ENCODE results near the gene WDR90.
A peak's percentile ranks its signal among the peaks of the same experiment; 100 is the strongest.

WDR90 gene

DNA sequence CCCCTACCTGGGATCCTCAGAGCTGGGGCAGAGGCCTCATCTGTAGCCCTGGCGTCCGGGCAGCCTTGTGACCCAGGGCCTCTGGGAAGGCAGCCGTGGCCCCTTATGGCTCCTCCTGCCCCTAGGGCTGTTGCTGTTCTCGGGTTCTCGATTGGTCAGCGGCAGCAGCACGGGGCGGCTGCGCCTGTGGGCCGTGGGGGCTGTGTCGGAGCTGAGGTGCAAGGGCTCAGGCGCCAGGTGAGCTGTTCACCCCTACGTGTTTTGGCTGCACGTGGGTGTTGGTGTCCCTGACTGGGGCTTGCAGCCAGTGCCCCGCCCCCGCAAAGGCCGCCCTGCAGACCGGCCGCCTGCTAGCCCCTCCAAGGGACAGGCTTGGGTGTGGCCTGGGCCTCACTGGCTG, 12.9 kb downstream of the WDR90 start:
- no peak for DNase-seq

DNA sequence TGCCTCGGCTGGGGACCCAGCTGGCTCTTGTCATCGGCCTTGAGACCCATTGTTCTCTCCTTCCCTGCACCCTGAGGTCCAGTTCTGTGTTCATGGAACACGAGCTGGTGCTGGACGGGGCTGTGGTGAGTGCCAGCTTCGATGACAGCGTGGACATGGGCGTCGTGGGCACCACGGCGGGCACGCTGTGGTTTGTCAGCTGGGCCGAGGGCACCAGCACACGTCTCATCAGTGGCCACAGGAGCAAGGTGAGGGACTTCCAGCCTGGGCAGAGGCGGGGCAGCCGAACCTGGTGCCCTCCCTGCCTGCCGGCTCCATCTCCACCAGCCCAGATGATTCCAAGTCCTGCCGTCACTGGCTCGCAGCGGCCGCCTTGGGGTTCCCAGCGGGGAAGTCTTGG, 13.4 kb downstream of the WDR90 start:
- DNase-seq = no peak

DNA sequence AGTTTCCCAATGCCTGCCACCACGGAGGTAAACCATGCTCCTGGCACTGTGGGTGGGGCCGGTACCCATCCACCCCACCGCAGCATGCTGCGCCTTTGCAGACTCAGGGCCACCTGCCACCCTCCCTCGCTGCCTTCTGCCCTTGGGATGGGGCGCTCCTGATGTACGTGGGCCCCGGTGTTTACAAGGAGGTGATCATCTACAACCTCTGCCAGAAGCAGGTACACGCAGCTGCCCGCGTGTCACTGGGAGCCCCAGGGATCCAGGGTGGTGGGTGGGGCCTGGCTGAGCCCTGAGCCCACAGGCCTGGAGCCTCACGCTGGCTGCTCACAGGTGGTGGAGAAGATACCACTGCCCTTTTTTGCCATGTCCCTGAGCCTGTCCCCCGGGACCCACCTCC, 17.4 kb downstream of the WDR90 start:
- no peak for DNase-seq

DNA sequence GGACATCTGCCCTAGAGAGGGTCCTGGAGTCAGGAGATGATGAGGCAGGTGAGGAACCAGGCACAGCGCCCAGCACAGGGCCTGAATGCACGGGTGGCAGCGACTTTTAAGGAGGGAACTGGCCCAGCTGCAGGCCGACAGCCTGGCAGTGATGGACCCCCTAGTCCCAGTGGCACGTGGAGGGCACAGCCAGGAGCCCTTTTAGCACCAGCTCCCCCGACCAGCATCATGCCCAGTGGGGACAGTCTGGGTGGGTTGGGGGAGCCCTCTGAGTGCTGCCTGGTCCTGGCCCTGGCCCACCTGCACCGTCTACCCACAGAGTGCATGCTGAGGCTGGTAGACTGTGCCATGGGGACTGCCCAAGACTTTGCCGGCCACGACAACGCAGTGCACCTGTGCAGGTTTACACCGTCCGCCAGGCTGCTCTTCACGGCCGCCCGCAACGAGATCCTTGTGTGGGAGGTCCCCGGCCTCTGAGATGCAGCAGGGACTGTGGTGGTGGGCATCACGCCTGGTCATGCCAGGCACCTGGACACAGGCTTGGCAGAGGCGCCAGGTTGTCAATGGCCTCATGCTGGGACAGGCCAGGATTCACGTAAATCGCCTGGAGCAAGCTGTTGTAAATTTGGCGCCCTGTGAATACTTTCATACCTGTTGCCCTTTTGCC, 18.1 kb downstream of the WDR90 start:
- DNase-seq = no peak

DNA sequence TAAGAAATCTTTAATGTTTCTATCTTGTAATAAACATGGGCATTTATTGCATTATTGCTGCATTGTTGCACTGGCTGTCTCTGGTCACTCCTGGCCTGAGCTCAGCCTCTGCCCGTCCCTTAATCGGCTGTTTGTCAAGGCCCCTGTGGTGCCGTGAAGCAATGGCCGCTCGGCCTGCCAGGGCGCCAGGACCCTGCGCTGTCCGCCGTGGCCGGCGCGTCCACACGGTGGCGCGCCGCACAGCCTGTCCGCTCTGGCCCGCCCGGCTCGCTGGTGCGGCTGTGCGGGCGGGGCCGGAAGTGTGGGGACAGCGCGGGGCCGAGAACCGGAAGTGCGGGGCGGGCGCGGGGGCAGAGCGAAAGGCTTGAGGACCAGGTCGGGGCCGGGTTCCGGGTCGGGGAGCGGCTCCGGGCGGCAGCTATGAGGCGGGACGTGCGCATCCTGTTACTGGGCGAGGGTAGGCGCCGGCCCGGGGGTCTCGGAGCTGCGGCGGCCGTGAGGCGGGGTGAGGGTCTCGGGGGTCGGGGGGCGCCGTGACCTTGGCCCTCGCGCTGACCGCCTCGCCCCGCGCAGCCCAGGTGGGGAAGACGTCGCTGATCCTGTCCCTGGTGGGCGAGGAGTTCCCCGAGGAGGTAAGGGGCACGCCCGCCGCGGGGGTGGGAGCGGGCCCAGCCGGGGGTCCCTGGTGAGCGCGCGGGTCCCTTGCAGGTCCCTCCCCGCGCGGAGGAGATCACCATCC, 18.8 kb downstream of the WDR90 start, which contains the start of gene RHOT2:
Gene RHOT2 (plus strand): TSS at position 353 of the 739 bp plus-strand sequence. CDS start 68 bp downstream, at position 421.
- peak; percentile 93 for DNase-seq

DNA sequence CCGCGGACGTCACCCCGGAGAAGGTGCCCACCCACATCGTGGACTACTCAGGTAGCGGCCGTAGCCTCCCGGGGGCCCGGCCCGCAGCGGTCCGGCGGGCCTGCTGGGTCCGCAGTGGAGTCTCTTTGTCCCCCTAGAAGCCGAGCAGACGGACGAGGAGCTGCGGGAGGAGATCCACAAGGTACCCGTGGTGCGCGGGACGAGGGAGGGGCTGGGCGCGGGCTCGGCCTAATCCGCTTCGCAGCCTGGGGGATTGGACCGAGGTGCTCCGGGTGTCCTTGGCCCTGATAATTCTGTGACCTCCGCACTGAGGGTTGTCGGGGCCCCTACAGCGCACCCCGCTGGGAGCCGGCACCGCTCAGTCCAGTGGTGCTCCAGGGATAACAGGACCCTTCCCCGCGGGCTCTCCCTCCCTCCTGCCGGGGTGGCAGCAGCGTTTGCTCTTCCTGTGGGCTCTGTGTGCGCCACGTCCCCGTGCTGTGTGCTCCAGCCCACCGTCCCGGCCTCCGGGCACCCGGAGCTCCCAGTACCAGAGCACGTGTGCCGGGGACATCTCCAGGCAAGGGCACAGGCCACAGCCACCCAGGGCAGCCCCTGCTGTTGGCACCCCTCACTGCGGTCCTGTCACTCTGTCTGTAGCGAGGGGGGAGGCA, 19.5 kb downstream of the WDR90 start:
- peak; percentile 59 for DNase-seq

DNA sequence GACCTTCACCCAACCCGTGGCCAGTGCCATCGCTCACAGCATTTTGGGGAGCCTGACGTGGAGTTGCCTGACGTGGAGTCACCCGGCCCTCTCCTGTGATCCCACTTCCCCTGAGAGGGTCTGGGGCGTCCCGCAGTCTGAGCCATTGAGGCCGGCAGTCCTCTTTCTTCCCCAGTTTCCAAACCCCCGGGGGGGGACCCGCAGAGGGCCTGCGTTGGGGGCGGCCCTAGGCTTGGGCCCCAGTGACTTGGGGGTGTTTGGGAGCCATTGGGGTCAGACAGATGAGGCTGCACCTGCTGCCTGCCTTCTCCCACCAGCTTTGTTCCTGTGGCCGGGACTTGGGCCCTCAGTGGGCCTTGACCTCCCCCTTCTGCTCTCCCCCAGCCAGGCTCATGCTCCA, 20.5 kb downstream of the WDR90 start:
- no peak for DNase-seq

DNA sequence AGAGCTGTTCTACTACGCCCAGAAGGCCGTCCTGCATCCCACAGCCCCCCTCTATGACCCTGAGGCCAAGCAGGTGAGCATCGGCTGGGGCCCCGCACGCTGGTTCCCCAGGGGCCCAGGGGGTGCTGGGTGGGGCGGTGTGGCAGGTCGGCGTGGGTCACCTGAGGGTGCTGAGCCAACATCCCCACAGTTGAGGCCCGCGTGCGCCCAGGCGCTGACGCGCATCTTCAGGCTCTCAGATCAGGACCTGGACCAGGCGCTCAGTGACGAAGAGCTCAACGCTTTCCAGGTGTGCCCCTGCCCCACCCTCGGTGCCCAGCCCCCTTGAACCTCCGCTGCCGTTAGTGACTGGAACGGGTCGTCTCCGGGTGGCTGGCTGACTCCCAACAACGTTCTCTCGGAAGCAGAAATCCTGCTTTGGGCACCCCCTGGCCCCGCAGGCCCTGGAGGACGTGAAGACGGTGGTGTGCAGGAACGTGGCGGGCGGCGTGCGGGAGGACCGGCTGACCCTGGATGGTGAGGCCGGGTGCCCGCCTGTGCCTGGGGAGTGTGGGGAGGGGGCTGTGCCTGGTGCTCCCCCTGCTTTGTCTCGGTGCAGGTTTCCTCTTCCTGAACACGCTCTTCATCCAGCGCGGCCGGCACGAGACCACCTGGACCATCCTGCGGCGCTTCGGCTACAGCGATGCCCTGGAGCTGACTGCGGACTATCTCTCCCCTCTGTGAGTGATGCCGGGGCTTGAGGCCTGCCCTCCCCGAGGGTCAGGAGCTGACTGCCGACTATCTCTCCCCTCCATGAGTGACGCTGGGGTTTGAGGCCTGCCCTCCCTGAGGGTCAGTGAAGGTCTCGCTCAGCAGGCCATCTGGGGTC, 21.6 kb downstream of the WDR90 start:
- no peak for DNase-seq

DNA sequence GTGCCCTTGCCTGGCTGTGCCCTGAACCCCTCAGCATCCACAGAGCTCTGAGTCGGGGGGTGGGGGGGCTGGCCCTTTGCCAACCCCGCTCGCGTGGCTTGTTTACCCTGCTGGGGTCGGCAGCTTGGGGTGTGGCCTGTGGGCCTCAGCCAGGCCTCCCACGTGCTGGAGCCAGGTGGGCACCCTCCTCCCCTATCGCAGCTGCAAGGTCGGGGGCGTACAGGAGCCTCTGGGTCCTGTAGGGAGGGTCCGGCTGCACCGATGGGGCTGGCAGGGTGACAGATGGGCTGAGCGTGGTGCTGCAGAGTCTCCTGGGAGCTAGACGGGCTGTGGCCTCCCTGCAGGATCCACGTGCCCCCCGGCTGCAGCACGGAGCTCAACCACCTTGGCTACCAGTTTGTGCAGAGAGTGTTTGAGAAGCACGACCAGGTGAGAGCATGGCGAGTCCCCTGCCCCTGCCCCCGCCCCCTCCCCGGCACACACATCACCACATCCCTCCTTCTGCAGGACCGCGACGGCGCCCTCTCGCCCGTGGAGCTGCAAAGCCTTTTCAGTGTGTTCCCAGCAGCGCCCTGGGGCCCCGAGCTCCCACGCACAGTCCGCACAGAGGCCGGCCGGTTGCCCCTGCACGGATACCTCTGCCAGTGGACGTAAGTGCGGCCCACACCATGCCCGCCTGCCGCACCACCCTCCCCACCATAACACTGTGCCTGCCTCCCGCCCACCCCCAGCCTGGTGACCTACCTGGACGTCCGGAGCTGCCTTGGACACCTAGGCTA, 22.4 kb downstream of the WDR90 start:
- DNase-seq = peak; percentile 33

DNA sequence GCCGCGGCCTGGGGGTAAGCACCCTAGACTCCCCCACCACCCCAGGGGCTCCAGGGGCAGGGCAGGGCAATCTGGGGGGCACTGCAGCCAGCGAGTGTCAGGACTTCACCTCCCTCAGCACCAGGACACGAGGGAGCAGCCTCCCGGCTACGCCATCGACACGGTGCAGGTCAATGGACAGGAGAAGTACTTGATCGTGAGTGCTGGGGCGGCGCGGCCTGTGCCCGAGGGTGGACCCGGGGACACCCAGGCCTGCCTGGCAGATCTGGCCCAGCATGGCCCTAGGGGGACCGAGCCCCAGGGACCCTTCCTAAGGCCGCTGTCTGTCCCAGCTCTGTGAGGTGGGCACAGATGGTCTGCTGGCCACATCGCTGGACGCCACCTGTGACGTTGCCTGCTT, 23.2 kb downstream of the WDR90 start:
- no peak for DNase-seq

DNA sequence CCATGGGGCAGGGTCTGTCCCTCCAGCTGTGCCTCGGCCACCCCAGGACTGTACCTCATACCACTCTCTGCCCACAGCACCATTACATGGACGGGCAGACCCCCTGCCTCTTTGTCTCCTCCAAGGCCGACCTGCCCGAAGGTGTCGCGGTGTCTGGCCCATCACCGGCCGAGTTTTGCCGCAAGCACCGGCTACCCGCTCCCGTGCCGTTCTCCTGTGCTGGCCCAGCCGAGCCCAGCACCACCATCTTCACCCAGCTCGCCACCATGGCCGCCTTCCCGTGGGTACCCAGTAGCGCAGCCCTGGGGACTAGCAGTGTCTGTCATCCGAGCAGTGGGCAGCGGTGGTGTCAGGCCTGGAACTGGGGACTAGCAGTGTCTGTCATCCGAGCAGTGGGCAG, 23.7 kb downstream of the WDR90 start:
- DNase-seq = no peak

DNA sequence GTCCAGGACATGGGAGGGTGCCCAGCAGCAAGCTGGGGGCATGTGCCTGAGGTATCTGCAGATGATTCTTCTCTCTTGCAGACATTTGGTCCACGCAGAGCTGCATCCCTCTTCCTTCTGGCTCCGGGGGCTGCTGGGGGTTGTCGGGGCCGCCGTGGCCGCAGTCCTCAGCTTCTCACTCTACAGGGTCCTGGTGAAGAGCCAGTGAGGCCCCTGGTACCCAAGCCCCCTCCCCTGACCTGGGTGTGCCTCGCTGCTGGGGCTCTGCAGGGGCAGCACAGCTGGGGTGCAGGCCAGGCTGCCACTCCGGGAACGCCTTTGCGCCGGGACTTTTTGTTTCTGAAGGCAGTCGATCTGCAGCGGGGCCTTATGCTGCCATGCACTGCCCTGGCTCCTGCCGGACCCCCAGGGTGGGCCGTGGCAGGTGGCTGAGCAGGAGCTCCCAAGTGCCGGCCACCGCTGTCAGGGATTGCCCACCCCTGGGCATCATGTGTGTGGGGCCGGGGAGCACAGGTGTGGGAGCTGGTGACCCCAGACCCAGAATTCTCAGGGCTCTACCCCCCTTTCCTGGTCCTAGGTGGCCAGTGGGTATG, 24.3 kb downstream of the WDR90 start:
- no peak for DNase-seq

DNA sequence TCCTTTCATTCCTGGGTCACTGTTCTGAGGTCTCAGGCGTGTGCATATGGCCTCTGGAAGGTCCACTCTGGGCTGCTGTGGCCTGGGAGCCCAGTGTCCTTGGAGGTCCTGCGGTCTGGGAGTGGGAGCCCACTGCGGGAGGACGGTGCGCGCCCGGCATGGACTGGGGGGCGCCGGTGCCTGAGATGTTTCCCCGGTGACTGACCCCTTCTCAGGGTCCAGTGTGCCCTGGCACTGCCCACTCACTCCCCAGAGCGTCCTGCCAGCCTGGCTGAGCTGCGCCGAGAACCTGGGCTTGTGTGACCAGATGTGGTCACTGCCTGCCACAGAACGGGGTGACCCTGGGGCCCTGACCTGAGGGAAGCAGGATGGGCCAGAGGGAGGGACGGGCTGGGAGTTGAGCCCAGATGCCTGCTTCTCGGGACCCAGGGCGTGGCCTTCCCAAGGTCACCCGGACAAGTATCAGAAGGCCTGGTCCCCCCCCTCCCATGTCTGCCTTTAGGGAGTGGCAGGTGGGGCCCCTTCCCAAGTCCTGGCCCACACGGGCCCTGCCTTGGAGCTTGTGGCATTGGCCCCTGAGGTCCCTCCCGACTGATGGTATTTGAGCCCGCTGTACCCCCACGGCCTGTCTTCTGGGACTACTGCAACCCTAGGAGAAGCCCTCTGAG, 25.2 kb downstream of the WDR90 start:
- DNase-seq = no peak

DNA sequence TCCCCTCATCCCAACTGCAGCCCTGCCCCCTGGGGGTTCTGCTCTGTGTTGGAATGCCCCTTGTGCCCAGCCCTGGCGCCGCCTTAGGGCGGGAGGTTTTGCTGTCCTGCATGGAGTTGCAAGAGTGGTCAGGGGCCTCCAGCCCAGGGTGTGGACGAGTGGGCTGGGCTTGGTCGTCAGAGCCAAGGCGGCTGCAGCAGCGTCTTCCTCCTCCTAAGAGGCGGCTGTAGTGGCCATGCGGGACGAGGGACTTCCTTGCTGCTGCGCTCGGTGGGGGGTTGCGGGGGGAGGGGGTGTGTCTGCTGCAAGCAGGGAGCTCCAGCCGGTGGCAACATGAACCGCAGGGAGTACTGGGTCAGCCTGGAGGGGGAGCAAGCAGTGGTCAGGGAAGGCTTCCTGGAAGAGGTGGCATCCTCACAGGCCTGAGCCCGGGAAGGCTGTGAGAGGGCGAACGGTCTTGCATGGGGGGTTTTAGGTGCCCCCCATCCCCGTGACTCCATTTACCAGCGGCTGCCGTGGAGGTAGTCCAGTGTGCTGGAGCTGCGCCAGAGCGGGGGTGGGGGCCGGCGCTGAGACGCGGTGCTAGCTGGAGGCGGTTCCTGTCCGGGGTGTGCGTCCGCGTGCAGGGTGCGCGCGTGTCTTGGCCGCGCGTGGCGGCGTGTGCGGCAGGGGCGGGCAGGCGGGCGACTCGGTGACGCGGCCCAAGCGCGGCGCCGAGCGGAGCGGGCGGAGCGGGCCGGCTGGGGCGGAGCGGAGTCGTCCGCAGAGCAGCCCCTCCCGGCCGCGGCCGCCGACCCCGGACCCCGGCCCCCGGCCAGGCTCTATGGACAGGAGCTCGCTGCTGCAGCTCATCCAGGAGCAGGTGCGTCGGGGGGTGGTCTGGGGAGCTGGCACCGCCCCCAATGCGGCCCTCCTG, 26.1 kb downstream of the WDR90 start, which contains the start of gene RHBDL1:
Gene RHBDL1 (plus strand): TSS at position 704 of the 916 bp plus-strand sequence. CDS start 120 bp downstream, at position 824.
- DNase-seq = peak; percentile 68

DNA sequence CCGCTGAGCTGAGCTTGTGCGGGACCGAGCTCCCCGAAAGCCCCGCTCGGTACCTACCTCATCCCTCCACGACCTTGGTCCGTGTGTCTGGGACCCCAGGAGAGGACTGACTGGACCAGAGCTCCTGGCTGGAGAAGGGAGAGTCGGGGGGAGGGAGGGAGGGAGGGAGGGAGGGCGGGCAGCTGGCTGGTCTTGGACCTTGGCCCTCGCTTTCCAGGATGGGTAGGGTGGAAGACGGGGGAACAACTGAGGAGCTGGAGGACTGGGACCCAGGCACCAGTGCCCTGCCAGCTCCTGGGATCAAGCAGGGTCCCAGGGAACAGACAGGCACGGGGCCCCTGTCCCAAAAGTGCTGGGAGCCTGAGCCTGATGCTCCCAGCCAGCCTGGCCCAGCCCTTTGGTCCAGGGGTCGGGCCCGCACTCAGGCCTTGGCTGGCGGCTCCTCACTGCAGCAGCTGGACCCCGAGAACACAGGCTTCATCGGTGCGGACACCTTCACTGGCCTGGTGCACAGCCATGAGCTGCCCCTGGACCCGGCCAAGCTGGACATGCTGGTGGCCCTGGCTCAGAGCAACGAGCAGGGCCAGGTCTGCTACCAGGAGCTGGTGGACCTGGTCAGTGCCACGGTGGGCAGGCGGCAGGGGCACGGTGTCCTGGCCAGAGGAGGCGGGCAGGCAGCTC, 26.9 kb downstream of the WDR90 start:
- DNase-seq = no peak

DNA sequence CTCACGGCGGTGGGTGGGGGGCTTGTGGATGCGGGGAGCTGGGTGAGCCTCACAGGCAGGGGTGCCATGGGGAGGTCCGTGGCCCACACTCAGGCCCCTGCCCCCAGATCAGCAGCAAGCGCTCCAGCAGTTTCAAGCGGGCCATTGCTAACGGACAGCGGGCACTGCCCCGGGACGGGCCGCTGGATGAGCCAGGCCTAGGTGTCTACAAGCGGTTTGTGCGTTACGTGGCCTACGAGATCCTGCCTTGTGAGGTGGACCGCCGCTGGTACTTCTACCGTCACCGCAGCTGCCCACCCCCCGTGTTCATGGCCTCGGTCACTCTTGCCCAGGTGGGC, 27.4 kb downstream of the WDR90 start:
- no peak for DNase-seq

DNA sequence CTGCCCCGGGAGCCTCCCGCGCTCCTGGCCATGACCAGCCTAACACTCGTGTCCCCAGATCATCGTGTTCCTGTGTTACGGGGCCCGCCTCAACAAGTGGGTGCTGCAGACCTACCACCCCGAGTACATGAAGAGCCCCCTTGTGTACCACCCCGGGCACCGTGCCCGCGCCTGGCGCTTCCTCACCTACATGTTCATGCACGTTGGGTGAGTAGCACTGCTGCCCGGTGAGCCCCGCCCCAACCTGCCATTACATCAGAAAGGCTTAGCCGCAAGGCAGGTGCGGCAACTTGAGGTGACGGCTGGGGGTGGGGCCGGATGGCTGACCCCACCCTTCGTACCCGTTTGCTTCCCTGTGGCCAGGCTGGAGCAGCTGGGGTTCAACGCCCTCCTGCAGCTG, 27.7 kb downstream of the WDR90 start:
- no peak for DNase-seq

DNA sequence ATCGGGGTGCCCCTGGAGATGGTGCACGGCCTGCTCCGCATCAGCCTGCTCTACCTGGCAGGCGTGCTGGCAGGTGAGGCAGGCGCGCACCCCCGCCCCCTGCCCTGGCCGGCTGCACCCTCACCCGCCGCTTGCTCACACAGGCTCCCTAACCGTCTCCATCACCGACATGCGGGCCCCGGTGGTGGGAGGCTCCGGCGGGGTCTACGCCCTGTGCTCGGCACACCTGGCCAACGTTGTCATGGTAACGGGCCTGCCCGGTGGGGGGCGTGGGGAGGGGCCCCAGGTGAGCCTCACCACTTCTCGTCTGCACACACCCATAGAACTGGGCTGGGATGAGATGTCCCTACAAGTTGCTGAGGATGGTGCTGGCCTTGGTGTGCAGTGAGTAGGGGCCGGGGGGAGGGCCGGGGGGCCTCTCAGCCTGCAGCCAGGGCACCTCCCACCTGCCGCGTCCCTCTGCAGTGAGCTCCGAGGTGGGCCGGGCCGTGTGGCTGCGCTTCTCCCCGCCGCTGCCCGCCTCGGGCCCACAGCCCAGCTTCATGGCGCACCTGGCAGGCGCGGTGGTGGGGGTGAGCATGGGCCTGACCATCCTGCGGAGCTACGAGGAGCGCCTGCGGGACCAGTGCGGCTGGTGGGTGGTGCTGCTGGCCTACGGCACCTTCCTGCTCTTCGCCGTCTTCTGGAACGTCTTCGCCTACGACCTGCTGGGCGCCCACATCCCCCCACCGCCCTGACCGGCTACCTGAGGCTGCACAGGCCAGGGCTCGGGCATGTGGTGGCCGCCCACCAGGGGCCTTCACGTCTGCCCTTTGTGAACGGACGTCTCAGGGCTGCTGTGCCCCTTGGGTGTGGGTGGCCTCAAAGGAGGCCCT, 28.4 kb downstream of the WDR90 start:
- DNase-seq = no peak

Data from NCI-H82 (cell line).